ENCODE data around the gene MYO1H.

The MYO1H gene

GRCh38 chr12:109495012-109495411 is 147.3 kb downstream of the MYO1H start:
- Histone ChIP-seq H3K27me3 (ENCODE audit: control insufficient read depth in 5 of 5, insufficient read depth in 4 of 5, low read length in 5 of 5) (no peaks in the 10 kb centered on the region), H3K4me1 (ENCODE audit: control insufficient read depth in 5 of 5, insufficient read depth in 5 of 5, low read length in 5 of 5) (peaks cover 0 to 18% (median 10%) of the 10 kb centered on the region in 5 donors), H3K4me3 (ENCODE audit: low read depth in 1 of 5, low read length in 5 of 5) (no peak overlapping the region), H3K9ac (ENCODE audit: low read length in 5 of 5) (no peak overlapping the region), H3K36me3 (ENCODE audit: control insufficient read depth in 5 of 5, insufficient read depth in 5 of 5, low read length in 5 of 5) (peaks cover 37 to 87% (median 81%) of the 10 kb centered on the region in 5 donors), H3K27ac (ENCODE audit: low read depth, low read length) (no peak overlapping the region), H3K9me3 (ENCODE audit: control insufficient read depth in 5 of 5, low read length in 5 of 5) (no peaks in the 10 kb centered on the region)

- no peak overlapping the region for H3K4me3 ChIP-seq (ENCODE audit: low read depth in 1 of 5, low read length in 5 of 5)
- H3K27ac ChIP-seq (ENCODE audit: low read depth, low read length) = no peak overlapping the region
- H3K4me1 ChIP-seq (ENCODE audit: control insufficient read depth in 5 of 5, insufficient read depth in 5 of 5, low read length in 5 of 5) = peaks cover 0 to 5% (median 0%) of the 10 kb centered on the region in 5 donors
- no peak overlapping the region for H3K9ac ChIP-seq (ENCODE audit: low read length in 5 of 5)
- H3K27me3 ChIP-seq (ENCODE audit: control insufficient read depth in 5 of 5, insufficient read depth in 4 of 5, low read length in 5 of 5) = no peaks in the 10 kb centered on the region
- H3K9me3 ChIP-seq (ENCODE audit: control insufficient read depth in 5 of 5, low read length in 5 of 5) = no peaks in the 10 kb centered on the region
- peaks cover 32 to 89% (median 82%) of the 10 kb centered on the region in 5 donors for H3K36me3 ChIP-seq (ENCODE audit: control insufficient read depth in 5 of 5, insufficient read depth in 5 of 5, low read length in 5 of 5)
Observed at GRCh38 chr12:109496306-109496705, 148.6 kb downstream of the MYO1H start.

DNA sequence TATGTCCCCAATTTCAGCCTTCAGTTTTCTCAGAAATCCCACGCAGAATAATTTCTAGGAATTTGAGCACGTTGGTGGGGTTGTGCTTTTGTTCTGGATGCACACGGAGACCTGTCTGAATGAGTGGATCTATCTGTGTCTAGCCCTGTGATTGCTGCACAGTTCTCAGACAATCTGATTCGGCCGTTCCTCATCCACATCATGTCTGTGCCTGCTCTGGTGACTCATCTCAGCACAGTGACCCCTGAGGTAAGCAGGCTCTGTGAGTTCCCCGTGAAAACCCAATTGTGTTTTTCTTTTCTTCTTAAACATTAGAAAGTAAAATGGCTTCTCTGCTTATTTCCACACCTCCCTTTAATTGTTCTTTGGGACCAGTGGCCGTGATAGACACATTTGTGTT is 150.0 kb downstream of the MYO1H start:
- H3K4me1 ChIP-seq (ENCODE audit: control insufficient read depth in 5 of 5, insufficient read depth in 5 of 5, low read length in 5 of 5) = peaks cover 0 to under 1% (median 0%) of the 10 kb centered on the region in 5 donors
- H3K27me3 ChIP-seq (ENCODE audit: control insufficient read depth in 5 of 5, insufficient read depth in 4 of 5, low read length in 5 of 5) = no peaks in the 10 kb centered on the region
- no peaks in the 10 kb centered on the region for H3K9me3 ChIP-seq (ENCODE audit: control insufficient read depth in 5 of 5, low read length in 5 of 5)
- H3K36me3 ChIP-seq (ENCODE audit: control insufficient read depth in 5 of 5, insufficient read depth in 5 of 5, low read length in 5 of 5) = peaks cover 35 to 91% (median 85%) of the 10 kb centered on the region in 5 donors
- no peak overlapping the region for H3K9ac ChIP-seq (ENCODE audit: low read length in 5 of 5)
- no peak overlapping the region for H3K27ac ChIP-seq (ENCODE audit: low read depth, low read length)
- H3K4me3 ChIP-seq (ENCODE audit: low read depth in 1 of 5, low read length in 5 of 5) = no peak overlapping the region
